HCT116 (cell line): ENCODE measurements around the gene MFSD1. TPM values are rescaled to one million over a fixed set of nuclear protein-coding genes. Genes with fewer than 3 reads are reported as not detected.

Experiments used
- ATAC-seq: fragments of 200-7000 bp; cut with Tn5 transposase; 2 replicates; pipeline ENCODE4 v1.9.1; 2020; ENCODE audit warnings: mild to moderate bottlenecking, moderate library complexity
- BruUV-seq: library from RNA; stranded (reverse); fragments of 400-500 nt; replicated peaks from 2 replicates; lab custom pipeline; 2021; lab: Mats Ljungman, UMichigan
- CTCF ChIA-PET: fragments of 300-600 bp; sonication (Branson Sonifier 250); formaldehyde crosslinking; loops from one replicate; lab custom pipeline; 2021; ENCODE audit warnings: antibody characterized with exemption; lab: Charles Lee
- POLR2A ChIA-PET: fragments of 300-600, 350-600 bp; sonication (Branson Sonifier 250); formaldehyde crosslinking; loops from one replicate; lab custom pipeline; 2021; ENCODE audit warnings: antibody characterized with exemption; lab: Charles Lee
- RAD21 ChIA-PET, 2 experiments: fragments of 300-600 bp; sonication (Branson Sonifier 250); formaldehyde crosslinking; loops; one replicate each; lab custom pipeline; 2023; ENCODE audit warnings: low total read pairs in 2 of 2; ENCODE audit not compliant: uncharacterized antibody in 2 of 2, unreplicated experiment in 2 of 2, low non-redundant PET in 1 of 2; lab: Charles Lee
- DNase-seq: peaks from one replicate; pipeline ENCODE4 v3.0.0-alpha.2; 2010; ENCODE audit warnings: low read depth, low spot score
- H2AFZ ChIP-seq: fragments of 200-600 bp; shearing (Covaris generic), sonication (generic); 2 replicates; pipeline ENCODE4 v1.6.1; 2017; ENCODE audit warnings: low read depth, mixed run types, mixed read lengths, antibody characterized with exemption, low read length; ENCODE audit not compliant: poor library complexity, severe bottlenecking
- H3K27ac ChIP-seq: 2 replicates; pipeline ENCODE4 v1.5.1; 2012; ENCODE audit warnings: low read depth, low read length
- H3K27me3 ChIP-seq: fragments of 200-600 bp; sonication (generic); 2 replicates; pipeline ENCODE4 v1.6.1; 2016; ENCODE audit warnings: mixed run types, low read length, mixed read lengths; ENCODE audit not compliant: insufficient read depth
- H3K36me3 ChIP-seq, 2 experiments: fragments of 200-500 bp in 1 of 2; fragments of 200-600 bp in 1 of 2; sonication (Bioruptor generic) in 1 of 2; sonication (generic) in 1 of 2; 2 replicates each; pipeline versions ENCODE4 v1.5.1 to v1.6.1; 2014 to 2016; ENCODE audit warnings: low read length in 2 of 2, inconsistent platforms in 1 of 2, mixed read lengths in 1 of 2, mixed run types in 1 of 2; ENCODE audit not compliant: insufficient read depth in 2 of 2, control insufficient read depth in 1 of 2
- H3K4me1 ChIP-seq, 2 experiments: fragments of 200-600 bp in 1 of 2; sonication (generic) in 1 of 2; 2 replicates each; pipeline versions ENCODE4 v1.5.1 to v1.6.1; 2012 to 2017; ENCODE audit warnings: low read length in 2 of 2, inconsistent platforms in 1 of 2, mild to moderate bottlenecking in 1 of 2, mixed read lengths in 1 of 2, mixed run types in 1 of 2, moderate library complexity in 1 of 2; ENCODE audit not compliant: insufficient read depth in 2 of 2, control insufficient read depth in 1 of 2
- H3K4me2 ChIP-seq: fragments of 200-600 bp; sonication (generic); 2 replicates; pipeline ENCODE4 v1.6.1; 2017; ENCODE audit warnings: mixed run types, low read length, mixed read lengths
- H3K4me3 ChIP-seq, 2 experiments: fragments of 200-600 bp in 1 of 2; sonication (generic) in 1 of 2; replicated peaks in 1 of 2; 2 replicates each; pipeline ENCODE4 v1.5.1; 2011 to 2016; ENCODE audit warnings: low read length in 2 of 2, control low read depth in 1 of 2, low read depth in 1 of 2, mild to moderate bottlenecking in 1 of 2, mixed read lengths in 1 of 2, mixed run types in 1 of 2
- H3K79me2 ChIP-seq: fragments of 200-600 bp; sonication (generic); 2 replicates; pipeline ENCODE4 v1.6.1; 2017; ENCODE audit warnings: mild to moderate bottlenecking, mixed run types, low read length, moderate library complexity, mixed read lengths; ENCODE audit not compliant: insufficient read depth
- H3K9ac ChIP-seq: fragments of 200-600 bp; sonication (generic); 2 replicates; pipeline ENCODE4 v1.6.1; 2016; ENCODE audit warnings: low read length, mixed read lengths
- H3K9me2 ChIP-seq: fragments of 200-600 bp; sonication (generic), shearing (Covaris generic); 2 replicates; pipeline ENCODE4 v1.6.1; 2017; ENCODE audit warnings: mixed run types, mild to moderate bottlenecking, moderate library complexity; ENCODE audit not compliant: insufficient read depth
- H3K9me3 ChIP-seq, 2 experiments: fragments of 200-500 bp in 1 of 2; fragments of 200-600 bp in 1 of 2; sonication (Bioruptor generic) in 1 of 2; sonication (generic) in 1 of 2; 2 replicates each; pipeline ENCODE4 v1.6.1; 2014 to 2017; ENCODE audit warnings: low read length in 2 of 2, mixed read lengths in 2 of 2, inconsistent platforms in 1 of 2, low read depth in 1 of 2, mild to moderate bottlenecking in 1 of 2, mixed run types in 1 of 2, moderate library complexity in 1 of 2; ENCODE audit not compliant: control insufficient read depth in 1 of 2, insufficient read depth in 1 of 2
- H4K20me1 ChIP-seq: fragments of 200-600 bp; sonication (generic), shearing (Covaris generic); 2 replicates; pipeline ENCODE4 v1.6.1; 2017; ENCODE audit warnings: mixed run types, mild to moderate bottlenecking, moderate library complexity; ENCODE audit not compliant: insufficient read depth
- CBX3 ChIP-seq: IDR thresholded peaks from 2 replicates; pipeline ENCODE4 v1.6.1; 2012; ENCODE audit warnings: low read depth
- CEBPB ChIP-seq: IDR thresholded peaks from 2 replicates; pipeline ENCODE4 v1.6.1; 2012; ENCODE audit warnings: low read depth
- CTCF ChIP-seq, 3 experiments: fragments of 200-600 bp in 1 of 3; sonication (generic) in 1 of 3; IDR thresholded peaks in 2 of 3; conservative IDR thresholded peaks in 1 of 3; 2 replicates each; pipeline ENCODE4 v1.5.1; 2012 to 2017; ENCODE audit warnings: low read depth in 2 of 3, low read length in 2 of 3, antibody characterized with exemption in 1 of 3, borderline replicate concordance in 1 of 3, control low read depth in 1 of 3, mild to moderate bottlenecking in 1 of 3, mixed read lengths in 1 of 3, mixed run types in 1 of 3, moderate library complexity in 1 of 3; ENCODE audit not compliant: insufficient read depth in 1 of 3
- EGR1 ChIP-seq: IDR thresholded peaks from 2 replicates; pipeline ENCODE4 v1.6.1; 2012; ENCODE audit warnings: low read depth
- ELF1 ChIP-seq: IDR thresholded peaks from 2 replicates; pipeline ENCODE4 v1.6.1; 2012; ENCODE audit warnings: low read depth, borderline replicate concordance
- EZH2 ChIP-seq: fragments of 200-600 bp; sonication (generic); IDR thresholded peaks from 2 replicates; pipeline ENCODE4 v1.6.1; 2017; ENCODE audit warnings: antibody characterized with exemption, mixed run types
- EZH2phosphoT487 ChIP-seq: fragments of 200-600 bp; IDR thresholded peaks from 2 replicates; pipeline ENCODE4 v1.6.1; 2018; ENCODE audit warnings: antibody characterized with exemption, borderline replicate concordance
- FOSL1 ChIP-seq: IDR thresholded peaks from 2 replicates; pipeline ENCODE4 v1.6.1; 2012; ENCODE audit warnings: low read depth
- JUND ChIP-seq: IDR thresholded peaks from 2 replicates; pipeline ENCODE4 v1.6.1; 2012
- POLR2A ChIP-seq: IDR thresholded peaks from 2 replicates; pipeline ENCODE4 v1.7.0; 2011; ENCODE audit warnings: borderline replicate concordance; ENCODE audit not compliant: insufficient read depth, insufficient read length; ENCODE audit errors: extremely low read depth
- POLR2AphosphoS5 ChIP-seq: IDR thresholded peaks from 2 replicates; pipeline ENCODE4 v1.6.1; 2011; ENCODE audit warnings: mild to moderate bottlenecking, low read depth, low read length, moderate library complexity
- TCF7L2 ChIP-seq: IDR thresholded peaks from 2 replicates; pipeline ENCODE4 v1.7.0; 2011; ENCODE audit warnings: borderline replicate concordance, inconsistent platforms; ENCODE audit not compliant: insufficient read depth, insufficient read length; ENCODE audit errors: extremely low read depth
- YY1 ChIP-seq: IDR thresholded peaks from 2 replicates; pipeline ENCODE4 v1.6.1; 2011; ENCODE audit warnings: low read length, low read depth, moderate library complexity, mild to moderate bottlenecking; ENCODE audit not compliant: insufficient replicate concordance; ENCODE audit errors: extremely low read depth
- ZNF274 ChIP-seq: fragments of 200-500 bp; sonication (Bioruptor generic); IDR thresholded peaks from 2 replicates; pipeline ENCODE4 v1.6.1; 2014; ENCODE audit warnings: mild to moderate bottlenecking, low read depth, low read length, inconsistent platforms
- intact Hi-C: fragments of 100-400 bp; cut with micrococcal nuclease; formaldehyde crosslinking; loops from 2 replicates; pipeline ENCODE4 v1.10.0; 2022
- total RNA-seq: library from RNA; stranded (reverse); gene quantifications from one replicate; pipeline ENCODE4 v1.2.1, GENCODE V29; 2021; ENCODE audit not compliant: unreplicated experiment
- TF ChIP-seq, protein P1 (sequence below): IDR thresholded peaks from 2 replicates; pipeline ENCODE4 v1.6.1; 2012; ENCODE audit warnings: low read depth

The MFSD1 gene
- total RNA-seq, 1 experiment from 2014 or later: 12.8 TPM

DNA sequence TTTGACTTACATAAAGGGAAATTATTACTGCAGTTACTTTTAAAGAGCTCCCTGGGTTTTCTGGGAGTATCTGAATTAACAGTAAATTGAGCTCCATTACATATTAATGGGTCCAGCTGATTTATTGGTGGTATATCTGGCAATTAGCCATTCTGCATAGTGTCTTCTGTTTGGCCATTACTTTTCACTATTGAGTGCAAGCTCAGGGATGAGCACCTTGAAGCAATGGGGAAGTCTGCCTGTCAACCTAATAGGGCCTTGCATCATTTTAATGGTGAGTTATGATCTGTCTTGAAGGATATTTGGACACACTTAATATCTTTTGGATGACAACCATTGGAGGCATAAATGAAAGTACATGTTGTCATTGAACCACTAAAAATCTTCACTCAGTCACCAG, 73.8 kb downstream of the MFSD1 start:
- no TSS peak for BruUV-seq
- intact Hi-C loops: no loop called here
- H3K79me2 ChIP-seq: no peaks in the 10 kb centered on the region
- ATAC-seq: no peak
- no peaks in the 10 kb centered on the region for H3K9me3 ChIP-seq
- no peaks in the 10 kb centered on the region for H4K20me1 ChIP-seq
- H3K4me3 ChIP-seq: no peak overlapping the region
- no peak for TF ChIP-seq EZH2
- no peak for TF ChIP-seq EZH2phosphoT487
- no peak for TF ChIP-seq ZNF274
- TF ChIP-seq JUND: no peak
- TF ChIP-seq FOSL1: no peak
- no peak for TF ChIP-seq YY1
- TF ChIP-seq EGR1: no peak
- TF ChIP-seq TCF7L2: no peak
- TF ChIP-seq, protein P1, sequence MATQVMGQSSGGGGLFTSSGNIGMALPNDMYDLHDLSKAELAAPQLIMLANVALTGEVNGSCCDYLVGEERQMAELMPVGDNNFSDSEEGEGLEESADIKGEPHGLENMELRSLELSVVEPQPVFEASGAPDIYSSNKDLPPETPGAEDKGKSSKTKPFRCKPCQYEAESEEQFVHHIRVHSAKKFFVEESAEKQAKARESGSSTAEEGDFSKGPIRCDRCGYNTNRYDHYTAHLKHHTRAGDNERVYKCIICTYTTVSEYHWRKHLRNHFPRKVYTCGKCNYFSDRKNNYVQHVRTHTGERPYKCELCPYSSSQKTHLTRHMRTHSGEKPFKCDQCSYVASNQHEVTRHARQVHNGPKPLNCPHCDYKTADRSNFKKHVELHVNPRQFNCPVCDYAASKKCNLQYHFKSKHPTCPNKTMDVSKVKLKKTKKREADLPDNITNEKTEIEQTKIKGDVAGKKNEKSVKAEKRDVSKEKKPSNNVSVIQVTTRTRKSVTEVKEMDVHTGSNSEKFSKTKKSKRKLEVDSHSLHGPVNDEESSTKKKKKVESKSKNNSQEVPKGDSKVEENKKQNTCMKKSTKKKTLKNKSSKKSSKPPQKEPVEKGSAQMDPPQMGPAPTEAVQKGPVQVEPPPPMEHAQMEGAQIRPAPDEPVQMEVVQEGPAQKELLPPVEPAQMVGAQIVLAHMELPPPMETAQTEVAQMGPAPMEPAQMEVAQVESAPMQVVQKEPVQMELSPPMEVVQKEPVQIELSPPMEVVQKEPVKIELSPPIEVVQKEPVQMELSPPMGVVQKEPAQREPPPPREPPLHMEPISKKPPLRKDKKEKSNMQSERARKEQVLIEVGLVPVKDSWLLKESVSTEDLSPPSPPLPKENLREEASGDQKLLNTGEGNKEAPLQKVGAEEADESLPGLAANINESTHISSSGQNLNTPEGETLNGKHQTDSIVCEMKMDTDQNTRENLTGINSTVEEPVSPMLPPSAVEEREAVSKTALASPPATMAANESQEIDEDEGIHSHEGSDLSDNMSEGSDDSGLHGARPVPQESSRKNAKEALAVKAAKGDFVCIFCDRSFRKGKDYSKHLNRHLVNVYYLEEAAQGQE: no peak
- no peak for TF ChIP-seq POLR2AphosphoS5
- no peak for TF ChIP-seq CEBPB
- no peak for TF ChIP-seq ELF1
- TF ChIP-seq CTCF (IDR thresholded peaks at IDR 0.05 in 2 of 3, conservative IDR thresholded peaks at IDR 0.05 in 1 of 3; ENCODE audit: borderline replicate concordance in 1 of 3, insufficient read depth in 1 of 3, low read depth in 2 of 3, low read length in 2 of 3): no peak
- TF ChIP-seq POLR2A: no peak
- no peak for TF ChIP-seq CBX3
- TF ChIP-seq, all 23 proteins: peak for 0
- H2AFZ ChIP-seq: no peak overlapping the region
- no peak for DNase-seq
- no peaks in the 10 kb centered on the region for H3K9me2 ChIP-seq
- CTCF ChIA-PET: no interaction called here
- POLR2A ChIA-PET: no interaction called here
- H3K9ac ChIP-seq: no peak overlapping the region
- H3K27ac ChIP-seq: no peak overlapping the region
- no peak overlapping the region for H3K4me2 ChIP-seq
- no peaks in the 10 kb centered on the region for H3K36me3 ChIP-seq
- RAD21 ChIA-PET: no interaction called here
- no peaks in the 10 kb centered on the region for H3K27me3 ChIP-seq
- H3K4me1 ChIP-seq: no peaks in the 10 kb centered on the region

Other genes starting within 250 kb of the MFSD1 start
- gene MLF1, start 230.9 kb upstream of the MFSD1 start, total RNA-seq: 43.7 TPM
- gene GFM1, start 157.5 kb upstream of the MFSD1 start, total RNA-seq: 38.7 TPM
- gene LXN, start 129.4 kb upstream of the MFSD1 start, total RNA-seq: not detected
- 0.20 TPM for gene RARRES1, start 69.6 kb upstream of the MFSD1 start, total RNA-seq